Measurements from ENCODE around the gene PM20D1. TPM values are rescaled to one million over a fixed set of nuclear protein-coding genes. Genes with fewer than 3 reads are reported as not detected.
"Not testable (repeated sequence)": the region's sequence is repeated elsewhere in the genome, so short reads cannot be mapped to it uniquely, and the experiment has no call there.

Gene PM20D1, protein sequence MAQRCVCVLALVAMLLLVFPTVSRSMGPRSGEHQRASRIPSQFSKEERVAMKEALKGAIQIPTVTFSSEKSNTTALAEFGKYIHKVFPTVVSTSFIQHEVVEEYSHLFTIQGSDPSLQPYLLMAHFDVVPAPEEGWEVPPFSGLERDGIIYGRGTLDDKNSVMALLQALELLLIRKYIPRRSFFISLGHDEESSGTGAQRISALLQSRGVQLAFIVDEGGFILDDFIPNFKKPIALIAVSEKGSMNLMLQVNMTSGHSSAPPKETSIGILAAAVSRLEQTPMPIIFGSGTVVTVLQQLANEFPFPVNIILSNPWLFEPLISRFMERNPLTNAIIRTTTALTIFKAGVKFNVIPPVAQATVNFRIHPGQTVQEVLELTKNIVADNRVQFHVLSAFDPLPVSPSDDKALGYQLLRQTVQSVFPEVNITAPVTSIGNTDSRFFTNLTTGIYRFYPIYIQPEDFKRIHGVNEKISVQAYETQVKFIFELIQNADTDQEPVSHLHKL
- total RNA-seq = under 0.01 TPM

GRCh38 chr1:205849619-205850355 is at the start of gene PM20D1:
TSS of gene PM20D1 (minus strand) at chr1:205850132. CDS start at chr1:205850072, 60 bp downstream.
- FAIRE-seq (no peak), DNase-seq (ENCODE audit: low spot score in 2 of 2) (peak; percentile 35 to 84)

DNA sequence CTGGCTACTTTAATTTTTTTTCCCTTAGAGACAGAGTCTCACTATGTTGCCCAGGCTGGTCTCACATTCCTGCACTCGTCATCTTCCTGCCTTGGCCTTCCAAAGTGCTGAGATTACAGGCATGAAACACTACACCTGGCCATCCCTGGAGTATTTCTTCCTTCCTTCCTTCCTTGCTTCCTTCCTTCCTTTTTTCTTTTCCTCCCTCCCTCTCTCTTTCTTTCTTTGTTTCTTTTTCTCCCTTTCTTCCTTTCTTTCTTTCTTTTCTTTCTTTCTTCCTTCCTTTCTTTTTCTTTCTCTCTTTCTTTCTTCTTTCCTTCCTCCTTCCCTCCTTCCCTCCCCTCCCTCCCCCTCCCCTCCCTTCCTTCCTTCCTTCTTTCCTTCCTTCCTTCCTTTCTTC is 46.4 kb upstream of the PM20D1 start:
- FAIRE-seq (no peak), DNase-seq (ENCODE audit: low spot score in 2 of 2) (no peak)

DNA sequence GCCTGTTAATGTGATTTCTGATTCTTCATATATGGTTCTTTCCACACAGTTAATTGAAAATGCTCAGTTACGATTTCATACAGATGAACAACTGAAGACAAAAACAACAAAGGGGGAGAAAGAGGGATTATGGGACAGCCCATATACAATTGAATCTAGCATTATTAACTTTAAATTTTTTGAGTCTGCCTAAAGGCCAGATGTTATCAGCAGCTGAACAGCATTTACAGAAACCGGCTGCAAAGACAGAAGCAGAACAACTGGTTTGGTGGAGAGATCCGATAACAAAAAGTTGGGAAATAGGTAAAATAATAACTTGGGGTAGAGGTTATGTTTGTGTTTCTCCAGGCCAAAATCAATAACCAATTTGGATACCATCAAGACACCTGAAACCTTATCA is 44.2 kb upstream of the PM20D1 start:
- not testable (repeated sequence) for DNase-seq (ENCODE audit: low spot score in 2 of 2); FAIRE-seq

DNA sequence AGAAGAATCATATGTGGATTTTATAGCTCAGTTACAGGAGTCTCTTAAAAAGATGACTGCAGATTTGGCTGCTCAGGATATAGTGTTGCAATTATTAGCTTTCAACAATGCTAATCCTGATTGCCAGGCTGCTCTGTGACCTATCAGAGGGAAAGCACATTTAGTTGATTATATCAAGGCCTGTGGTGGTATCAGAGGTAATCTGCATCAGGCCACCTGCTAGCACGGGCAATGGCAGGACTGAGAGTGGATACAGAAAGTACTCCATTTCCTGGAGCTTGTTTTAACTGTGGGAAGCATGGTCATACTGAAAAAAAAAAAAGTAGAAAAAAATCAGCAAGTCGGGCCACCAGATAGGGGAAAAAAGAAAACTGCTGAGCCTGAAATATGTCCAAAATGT is 42.2 kb upstream of the PM20D1 start:
- FAIRE-seq; DNase-seq (ENCODE audit: low spot score in 2 of 2): not testable (repeated sequence)

DNA sequence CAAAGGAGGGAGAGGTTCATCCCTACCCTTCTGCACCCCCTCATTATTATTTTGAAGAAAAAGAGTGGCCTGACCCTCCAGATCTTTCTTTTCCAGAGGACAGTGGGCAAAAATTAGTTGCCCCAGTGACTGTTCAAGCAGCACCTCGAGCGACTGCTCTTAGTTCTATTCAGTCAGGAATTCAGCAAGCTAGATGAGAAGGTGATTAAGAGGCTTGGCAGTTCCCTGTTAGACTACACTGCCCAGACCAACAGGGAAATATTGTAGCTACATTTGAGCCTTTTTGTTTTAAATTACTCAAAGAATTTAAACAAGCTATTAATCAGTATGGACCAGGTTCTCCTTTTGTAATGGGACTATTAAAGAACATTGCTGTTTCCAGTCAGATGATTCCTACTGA is 41.5 kb upstream of the PM20D1 start:
- FAIRE-seq; DNase-seq (ENCODE audit: low spot score in 2 of 2): not testable (repeated sequence)

GRCh38 chr1:205890631-205891030 is 40.7 kb upstream of the PM20D1 start:
- not testable (repeated sequence) for FAIRE-seq; DNase-seq (ENCODE audit: low spot score in 2 of 2)

- not testable (repeated sequence) for FAIRE-seq
Measured at GRCh38 chr1:205889706-205890105, 39.8 kb upstream of the PM20D1 start.

DNA sequence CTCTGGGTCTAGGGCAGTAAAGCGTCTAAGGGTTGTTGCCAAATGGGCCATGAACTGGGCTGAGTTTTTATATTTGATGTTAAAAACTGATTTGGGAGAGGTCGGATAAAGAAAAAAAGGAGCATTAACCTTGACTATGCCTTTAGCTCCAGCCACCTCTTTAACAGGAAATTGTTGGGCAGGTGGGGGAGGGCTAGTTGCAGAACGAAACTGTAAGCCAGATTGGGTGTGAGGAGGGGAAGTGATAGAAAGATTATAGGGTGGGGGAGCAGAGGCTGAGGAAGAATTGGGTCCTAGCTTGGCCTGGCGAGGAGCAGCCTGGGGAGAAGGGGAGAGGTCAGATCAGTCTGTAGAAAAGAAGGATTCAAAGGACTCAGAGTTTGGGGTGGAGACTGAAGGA is 39.1 kb upstream of the PM20D1 start:
- FAIRE-seq = not testable (repeated sequence)

More at GRCh38 chr1:205889706-205890105, 39.8 kb upstream of the PM20D1 start:
- DNase-seq (ENCODE audit: low spot score in 2 of 2) = not testable (repeated sequence)

GRCh38 chr1:205883792-205884191 is 33.9 kb upstream of the PM20D1 start:
- FAIRE-seq (no peak), DNase-seq (ENCODE audit: low spot score in 2 of 2) (no peak)

More for the DNA sequence above, 39.1 kb upstream of the PM20D1 start:
- not testable (repeated sequence) for DNase-seq (ENCODE audit: low spot score in 2 of 2)

- DNase-seq (ENCODE audit: low spot score in 2 of 2) (no peak), FAIRE-seq (no peak)
Measured at GRCh38 chr1:205880923-205881322, 31.0 kb upstream of the PM20D1 start.

GRCh38 chr1:205879974-205880373 is 30.0 kb upstream of the PM20D1 start:
- DNase-seq (ENCODE audit: low spot score in 2 of 2) (no peak), FAIRE-seq (no peak)

DNA sequence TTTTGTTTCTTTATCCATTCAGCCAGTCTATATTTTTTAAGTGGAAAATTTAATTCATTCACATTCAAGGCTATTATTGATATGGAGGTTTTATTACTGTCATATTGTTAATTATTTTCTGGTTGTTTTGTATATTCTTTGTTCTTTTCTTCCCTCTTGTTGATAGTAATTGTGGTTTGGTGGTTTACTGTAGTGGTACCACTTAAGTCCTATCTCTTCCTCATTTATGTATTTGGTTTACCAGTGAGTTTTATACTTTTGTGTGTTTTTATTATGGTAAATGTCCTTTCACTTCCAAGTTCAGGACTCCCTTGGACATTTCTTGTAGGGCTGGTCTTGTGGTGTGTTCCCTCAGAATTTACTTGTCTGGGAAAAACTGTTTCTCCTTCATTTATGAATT is 28.1 kb upstream of the PM20D1 start:
- FAIRE-seq (no peak), DNase-seq (ENCODE audit: low spot score in 2 of 2) (no peak)

GRCh38 chr1:205873148-205873547 is 23.2 kb upstream of the PM20D1 start:
- FAIRE-seq; DNase-seq (ENCODE audit: low spot score in 2 of 2): not testable (repeated sequence)

- DNase-seq (ENCODE audit: low spot score in 2 of 2) (no peak), FAIRE-seq (no peak)
Measured at GRCh38 chr1:205870236-205870635, 20.3 kb upstream of the PM20D1 start.

GRCh38 chr1:205861540-205861939 is 11.6 kb upstream of the PM20D1 start:
- no peak for FAIRE-seq
- DNase-seq (ENCODE audit: low spot score in 2 of 2) = no peak

GRCh38 chr1:205858141-205858961 is 8.4 kb upstream of the PM20D1 start:
- FAIRE-seq (no peak), DNase-seq (ENCODE audit: low spot score in 2 of 2) (no peak)

- DNase-seq (ENCODE audit: low spot score in 2 of 2); FAIRE-seq: not testable (repeated sequence)
Measured at GRCh38 chr1:205857501-205857900, 7.6 kb upstream of the PM20D1 start.

- FAIRE-seq (no peak), DNase-seq (ENCODE audit: low spot score in 2 of 2) (no peak)
Measured at GRCh38 chr1:205856433-205856832, 6.5 kb upstream of the PM20D1 start.

DNA sequence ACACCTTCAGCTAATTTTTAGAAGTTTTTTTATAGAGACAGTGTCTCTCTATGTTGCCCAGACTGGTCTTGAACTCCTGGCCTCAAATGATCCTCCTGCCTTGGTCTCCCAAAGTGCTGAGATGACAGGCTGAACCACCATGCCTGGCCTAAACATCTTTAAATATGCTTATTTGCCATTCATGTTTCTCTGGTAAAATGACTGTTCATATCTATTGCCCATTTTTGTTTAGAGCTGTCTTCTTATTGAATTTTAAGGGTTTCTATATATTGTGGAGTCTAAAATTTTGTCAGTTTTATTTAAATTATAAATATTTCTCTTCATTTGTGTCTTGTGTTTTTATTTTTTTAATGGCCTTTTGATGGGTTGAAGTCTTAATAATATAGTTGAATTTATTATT is 3.0 kb upstream of the PM20D1 start:
- DNase-seq (ENCODE audit: low spot score in 2 of 2) (no peak), FAIRE-seq (no peak)

DNA sequence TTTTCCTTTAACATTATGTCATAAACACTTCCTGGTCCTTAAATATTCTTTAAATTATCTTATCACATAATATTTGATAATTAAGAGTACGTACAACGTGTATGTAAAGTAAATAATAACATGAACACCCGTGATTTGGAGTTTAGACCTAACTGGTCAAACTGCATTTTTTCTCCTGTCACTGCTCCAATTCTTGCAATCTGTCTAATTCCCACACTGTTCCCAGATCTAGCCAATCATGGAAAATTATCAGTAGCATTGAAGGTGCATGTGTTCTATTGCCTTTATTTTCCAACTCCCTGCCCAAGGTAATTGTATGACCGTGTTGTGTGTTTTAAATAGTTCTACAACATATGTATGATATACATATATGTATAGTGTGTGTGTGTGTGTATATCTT is 2.1 kb upstream of the PM20D1 start:
- DNase-seq (ENCODE audit: low spot score in 2 of 2) = no peak
- FAIRE-seq = no peak
